Stimulated activated CD4-positive, alpha-beta T cell treated with anti-CD3 and anti-CD28 coated beads, Interleukin-12 subunit alpha, Interleukin-12 subunit beta, amount 100 ng/mL, for 24 hours (primary cell): ENCODE results near the gene KYAT1.
A peak's percentile ranks its signal among the peaks of the same experiment; 100 is the strongest.
"Not testable (repeated sequence)": the region's sequence is repeated elsewhere in the genome, so short reads cannot be mapped to it uniquely, and the experiment has no call there.

ENCODE experiments used
- DNase-seq, 2 experiments: peaks; one replicate each; pipeline ENCODE4 v3.0.0-alpha.2; 2020; ENCODE audit warnings: low read depth in 2 of 2

The KYAT1 gene

GRCh38 chr9:128818099-128818838 is 63.5 kb downstream of the KYAT1 start, which contains the start of gene ENDOG:
Gene ENDOG (plus strand): TSS chr9:128818500. CDS start chr9:128818685, 185 bp downstream.
- peak; percentile 93 to 98 for DNase-seq

GRCh38 chr9:128810873-128811272 is 70.9 kb downstream of the KYAT1 start:
- DNase-seq: no peak

- DNase-seq: no peak
These were observed 71.9 kb downstream of the KYAT1 start for GRCh38 chr9:128809831-128810230.

- no peak for DNase-seq
These were observed 72.6 kb downstream of the KYAT1 start for GRCh38 chr9:128809036-128809599.

GRCh38 chr9:128808543-128808942 is 73.2 kb downstream of the KYAT1 start:
- no peak for DNase-seq

GRCh38 chr9:128807827-128808226 is 73.9 kb downstream of the KYAT1 start:
- no peak for DNase-seq

GRCh38 chr9:128805661-128806060 is 76.1 kb downstream of the KYAT1 start:
- DNase-seq: no peak

- DNase-seq: no peak
These were observed 79.3 kb downstream of the KYAT1 start for GRCh38 chr9:128802482-128802881.

GRCh38 chr9:128800061-128800460 is 81.7 kb downstream of the KYAT1 start:
- DNase-seq: no peak

- no peak for DNase-seq
These were observed 82.9 kb downstream of the KYAT1 start for GRCh38 chr9:128798896-128799295.

GRCh38 chr9:128794961-128795360 is 86.8 kb downstream of the KYAT1 start:
- not testable (repeated sequence) for DNase-seq

- no peak for DNase-seq
These were observed 88.6 kb downstream of the KYAT1 start for GRCh38 chr9:128792978-128793686.

- no peak for DNase-seq
These were observed 89.6 kb downstream of the KYAT1 start for GRCh38 chr9:128792134-128792533.

GRCh38 chr9:128790536-128790935 is 91.2 kb downstream of the KYAT1 start:
- no peak for DNase-seq

- no peak for DNase-seq
These were observed 93.3 kb downstream of the KYAT1 start for GRCh38 chr9:128788445-128788844.

- no peak for DNase-seq
These were observed 94.1 kb downstream of the KYAT1 start for GRCh38 chr9:128787659-128788058.

- peak; percentile 79 to 88 for DNase-seq
These were observed 94.8 kb downstream of the KYAT1 start, which contains the start of gene TBC1D13 for GRCh38 chr9:128786681-128787601. Gene TBC1D13 (plus strand): TSS chr9:128787253. CDS start chr9:128787354, 101 bp downstream.

GRCh38 chr9:128785427-128785826 is 96.3 kb downstream of the KYAT1 start:
- no peak for DNase-seq
